ENCODE measurements around the gene ZNF726.
"Not testable (repeated sequence)": the region's sequence is repeated elsewhere in the genome, so short reads cannot be mapped to it uniquely, and the experiment has no call there.

The ZNF726 gene

DNA sequence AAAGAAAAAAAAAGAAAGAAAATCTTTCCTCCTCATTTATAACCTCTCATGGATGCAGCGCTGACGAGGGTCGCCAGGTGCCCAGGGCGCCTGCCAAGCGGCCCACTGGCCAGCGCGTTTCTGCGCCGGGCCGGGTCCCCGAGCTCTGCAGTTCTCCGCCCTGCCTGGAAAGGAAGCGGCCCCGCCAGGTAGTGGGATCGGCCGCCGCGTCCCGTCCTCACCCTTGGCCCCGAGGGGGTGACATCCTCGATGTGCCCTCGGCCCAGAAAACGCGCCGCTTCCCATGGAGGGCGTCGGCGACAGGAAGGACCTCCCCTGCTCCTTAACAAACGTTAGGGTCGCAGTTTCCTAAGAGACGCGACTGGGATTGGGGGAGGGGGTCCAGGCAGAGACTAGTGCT lies 56.9 kb downstream of the ZNF726 start:
- DNase-seq (ENCODE audit: low read depth), result no peak
- TF ChIP-seq, protein P1, sequence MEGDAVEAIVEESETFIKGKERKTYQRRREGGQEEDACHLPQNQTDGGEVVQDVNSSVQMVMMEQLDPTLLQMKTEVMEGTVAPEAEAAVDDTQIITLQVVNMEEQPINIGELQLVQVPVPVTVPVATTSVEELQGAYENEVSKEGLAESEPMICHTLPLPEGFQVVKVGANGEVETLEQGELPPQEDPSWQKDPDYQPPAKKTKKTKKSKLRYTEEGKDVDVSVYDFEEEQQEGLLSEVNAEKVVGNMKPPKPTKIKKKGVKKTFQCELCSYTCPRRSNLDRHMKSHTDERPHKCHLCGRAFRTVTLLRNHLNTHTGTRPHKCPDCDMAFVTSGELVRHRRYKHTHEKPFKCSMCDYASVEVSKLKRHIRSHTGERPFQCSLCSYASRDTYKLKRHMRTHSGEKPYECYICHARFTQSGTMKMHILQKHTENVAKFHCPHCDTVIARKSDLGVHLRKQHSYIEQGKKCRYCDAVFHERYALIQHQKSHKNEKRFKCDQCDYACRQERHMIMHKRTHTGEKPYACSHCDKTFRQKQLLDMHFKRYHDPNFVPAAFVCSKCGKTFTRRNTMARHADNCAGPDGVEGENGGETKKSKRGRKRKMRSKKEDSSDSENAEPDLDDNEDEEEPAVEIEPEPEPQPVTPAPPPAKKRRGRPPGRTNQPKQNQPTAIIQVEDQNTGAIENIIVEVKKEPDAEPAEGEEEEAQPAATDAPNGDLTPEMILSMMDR (conservative IDR thresholded peaks at IDR 0.05; ENCODE audit: low read length), result no peak
- H3K4me3 ChIP-seq (ENCODE audit: low read length), result no peak overlapping the region

DNA sequence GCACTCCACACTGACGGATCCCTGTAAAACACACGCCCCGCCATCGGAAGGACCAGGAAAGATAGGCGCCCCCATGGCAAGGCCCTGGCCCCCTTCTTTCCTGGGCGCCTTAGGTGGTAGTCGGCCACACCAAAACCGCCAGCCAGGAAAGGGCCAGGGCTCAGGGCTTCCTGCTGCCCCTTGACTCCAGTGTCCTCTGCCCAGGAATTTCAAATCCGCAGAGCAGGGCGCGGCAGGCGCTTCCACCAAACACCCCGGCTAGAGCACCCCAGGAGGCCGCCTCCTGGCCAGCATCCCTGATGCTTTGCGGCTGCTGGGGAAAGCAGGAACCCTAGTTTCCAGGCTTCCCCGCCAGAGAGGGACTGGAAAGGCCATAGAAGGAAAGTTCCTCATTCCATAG lies 57.5 kb downstream of the ZNF726 start:
- no peak overlapping the region for H3K4me3 ChIP-seq (ENCODE audit: low read length)
- TF ChIP-seq, protein P1 (conservative IDR thresholded peaks at IDR 0.05; ENCODE audit: low read length), result no peak
- no peak for DNase-seq (ENCODE audit: low read depth)

DNA sequence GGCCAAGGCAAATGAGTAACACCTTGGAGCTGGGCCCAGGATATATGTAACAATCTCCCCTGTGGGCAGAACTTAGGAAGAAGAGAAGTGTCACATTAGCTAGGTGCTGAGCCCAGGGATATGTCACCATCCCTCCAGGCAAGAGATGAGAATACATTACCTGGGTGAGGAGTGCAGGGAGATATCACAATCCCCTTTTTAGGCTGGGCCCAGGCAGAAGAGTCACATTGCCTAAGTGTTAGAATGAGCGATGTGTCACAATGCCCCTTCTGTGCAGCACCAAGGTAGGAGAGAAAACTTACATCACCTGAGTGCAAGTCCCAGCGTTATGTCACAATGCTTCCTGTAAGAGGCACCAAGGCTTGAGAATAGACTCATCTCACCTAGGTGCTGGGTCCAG lies 60.3 kb downstream of the ZNF726 start:
- no peak overlapping the region for H3K4me3 ChIP-seq (ENCODE audit: low read length)
- DNase-seq (ENCODE audit: low read depth), result no peak
- TF ChIP-seq, protein P1 (conservative IDR thresholded peaks at IDR 0.05; ENCODE audit: low read length), result no peak

DNA sequence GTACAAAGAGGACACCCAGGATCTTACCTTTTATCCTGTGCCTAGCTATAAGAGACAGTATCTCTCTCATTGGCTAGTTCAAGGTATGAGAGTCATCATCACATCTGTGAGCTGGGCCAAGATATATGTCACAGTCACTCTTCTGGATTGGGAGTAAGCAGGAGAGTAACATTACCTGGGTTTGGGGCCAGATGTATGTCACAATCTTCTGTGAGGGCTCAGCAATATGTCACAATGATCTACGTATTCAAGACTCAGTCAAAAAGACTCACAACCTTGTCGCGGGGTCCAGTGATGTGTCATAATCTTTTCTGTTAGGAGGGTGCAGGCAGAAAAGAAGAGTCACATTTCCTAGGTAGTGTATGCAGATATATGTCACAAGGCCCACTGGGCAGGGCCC lies 61.9 kb downstream of the ZNF726 start:
- not testable (repeated sequence) for DNase-seq (ENCODE audit: low read depth); H3K4me3 ChIP-seq (ENCODE audit: low read length)

DNA sequence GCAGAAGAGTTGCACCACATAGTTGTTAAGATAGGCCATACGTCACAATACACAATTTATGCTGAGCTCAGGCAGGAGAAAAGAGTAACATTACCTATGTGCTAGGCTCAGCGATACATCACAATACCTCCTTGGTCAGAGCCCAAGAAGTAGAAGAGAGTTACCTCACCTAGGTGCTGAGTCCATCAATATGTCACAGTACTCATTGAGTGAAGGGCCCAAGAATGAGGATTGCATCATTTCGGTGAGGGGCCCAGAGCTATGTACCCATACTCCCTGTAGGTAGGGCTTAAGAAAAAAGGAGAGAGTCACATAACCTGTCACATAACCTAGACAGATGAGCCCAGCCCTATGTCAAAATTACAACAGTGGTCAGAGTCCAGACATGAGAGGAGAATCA lies 62.6 kb downstream of the ZNF726 start:
- H3K4me3 ChIP-seq (ENCODE audit: low read length); DNase-seq (ENCODE audit: low read depth): not testable (repeated sequence)

DNA sequence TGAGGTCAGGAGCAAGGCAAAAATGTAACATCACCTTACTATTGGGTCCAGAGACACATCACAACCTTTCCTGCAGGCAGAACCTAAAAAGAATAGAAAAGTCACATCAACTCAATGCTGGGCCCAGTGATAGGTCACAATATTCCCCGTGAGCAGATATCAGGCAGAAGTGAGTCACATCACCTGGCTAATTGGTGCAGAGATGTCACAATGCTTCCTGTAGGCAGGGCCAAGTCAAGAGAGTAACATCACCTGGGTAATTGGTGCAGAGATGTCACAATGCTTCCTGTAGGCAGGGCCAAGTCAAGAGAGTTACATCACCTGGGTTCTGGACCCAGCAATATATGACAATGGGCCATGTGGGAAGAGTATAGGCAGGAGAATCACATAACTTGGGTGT lies 63.4 kb downstream of the ZNF726 start:
- no peak for DNase-seq (ENCODE audit: low read depth)
- no peak overlapping the region for H3K4me3 ChIP-seq (ENCODE audit: low read length)
- TF ChIP-seq, protein P1 (conservative IDR thresholded peaks at IDR 0.05; ENCODE audit: low read length), result no peak

DNA sequence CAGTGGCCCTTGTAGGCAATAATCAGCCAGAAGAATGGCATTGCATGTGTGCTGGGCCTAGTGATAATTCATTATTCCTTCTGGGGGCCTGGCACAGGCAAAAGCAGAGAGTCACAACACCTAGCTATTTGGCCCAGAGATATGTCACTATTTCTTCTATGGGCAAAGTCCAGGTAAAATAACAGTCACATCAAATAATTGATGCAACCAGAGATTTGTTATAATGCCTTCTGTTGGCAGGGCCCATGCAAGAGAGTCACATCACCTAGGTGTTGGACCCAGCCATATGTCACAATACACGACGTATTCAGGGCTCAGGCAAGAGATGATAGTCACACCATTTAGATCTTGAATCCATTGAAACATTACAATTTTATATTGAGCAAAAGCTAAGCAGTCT lies 66.1 kb downstream of the ZNF726 start:
- TF ChIP-seq, protein P1 (conservative IDR thresholded peaks at IDR 0.05; ENCODE audit: low read length), result no peak
- DNase-seq (ENCODE audit: low read depth), result no peak
- H3K4me3 ChIP-seq (ENCODE audit: low read length), result no peak overlapping the region

DNA sequence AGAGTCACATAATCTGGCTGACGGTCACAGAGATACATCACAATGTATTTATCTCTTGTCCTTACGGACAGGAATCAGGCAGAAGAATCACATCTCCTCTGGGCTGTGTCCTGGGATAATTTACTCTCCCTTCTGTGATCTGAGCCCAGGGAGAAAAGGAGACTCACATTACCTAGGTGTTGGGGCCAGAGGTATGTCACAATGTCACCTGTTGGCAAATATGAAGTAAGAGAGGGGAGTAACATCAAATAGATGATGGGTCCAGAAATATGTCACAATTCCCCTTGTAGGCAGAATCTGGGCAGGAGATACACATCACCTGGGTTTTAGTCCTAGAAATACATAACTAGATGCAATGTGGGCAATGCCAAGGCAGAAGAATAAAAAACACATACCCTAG lies 67.2 kb downstream of the ZNF726 start:
- TF ChIP-seq, protein P1 (conservative IDR thresholded peaks at IDR 0.05; ENCODE audit: low read length), result no peak
- H3K4me3 ChIP-seq (ENCODE audit: low read length), result no peak overlapping the region
- no peak for DNase-seq (ENCODE audit: low read depth)

Measured in AG10803 (cell line).